NCI-H510A (cell line): Measurements from ENCODE around the gene MISP3.
A peak's percentile ranks its signal among the peaks of the same experiment; 100 is the strongest.

Experiments used
- DNase-seq: peaks from one replicate; lab custom pipeline; 2025; lab: John Stamatoyannopoulos, UW

Gene MISP3

GRCh38 chr19:14102756-14103155 lies 30.2 kb downstream of the MISP3 start:
- DNase-seq = no peak

- DNase-seq = no peak
These were observed 30.7 kb downstream of the MISP3 start for GRCh38 chr19:14103310-14103709.

GRCh38 chr19:14105680-14106079 lies 33.1 kb downstream of the MISP3 start:
- no peak for DNase-seq

GRCh38 chr19:14106840-14107239 lies 34.3 kb downstream of the MISP3 start:
- no peak for DNase-seq

GRCh38 chr19:14107581-14108461 lies 35.2 kb downstream of the MISP3 start:
- DNase-seq = no peak

GRCh38 chr19:14110650-14111049 lies 38.1 kb downstream of the MISP3 start:
- no peak for DNase-seq

GRCh38 chr19:14111486-14111885 lies 38.9 kb downstream of the MISP3 start:
- DNase-seq = no peak

- DNase-seq = no peak
These were observed 39.6 kb downstream of the MISP3 start for GRCh38 chr19:14112051-14112808.

GRCh38 chr19:14112809-14113385 lies 40.3 kb downstream of the MISP3 start:
- DNase-seq = no peak

- DNase-seq = peak; percentile 13
These were observed 41.3 kb downstream of the MISP3 start for GRCh38 chr19:14113762-14114414.

GRCh38 chr19:14114439-14114838 lies 41.9 kb downstream of the MISP3 start:
- DNase-seq = no peak

- DNase-seq = no peak
These were observed 42.3 kb downstream of the MISP3 start for GRCh38 chr19:14114854-14115253.

GRCh38 chr19:14115756-14116155 lies 43.2 kb downstream of the MISP3 start:
- DNase-seq = no peak

- DNase-seq = no peak
These were observed 43.9 kb downstream of the MISP3 start for GRCh38 chr19:14116525-14116917.

GRCh38 chr19:14116918-14117578 lies 44.5 kb downstream of the MISP3 start:
- no peak for DNase-seq

GRCh38 chr19:14117668-14118164 lies 45.1 kb downstream of the MISP3 start, which contains the start of gene PRKACA:
PRKACA (minus strand) TSS chr19:14117762; CDS start chr19:14117547, 215 bp downstream.
- DNase-seq = peak; percentile 97

GRCh38 chr19:14118165-14119051 lies 45.8 kb downstream of the MISP3 start:
- peak; percentile 39 for DNase-seq

- no peak for DNase-seq
These were observed 46.6 kb downstream of the MISP3 start for GRCh38 chr19:14119146-14119545.

GRCh38 chr19:14119644-14120496 lies 47.3 kb downstream of the MISP3 start:
- no peak for DNase-seq

- no peak for DNase-seq
These were observed 47.9 kb downstream of the MISP3 start for GRCh38 chr19:14120497-14120780.
